GM19467 (cell line): ENCODE data around the gene GMEB2.
"Not testable (repeated sequence)": the region's sequence is repeated elsewhere in the genome, so short reads cannot be mapped to it uniquely, and the experiment has no call there.

ENCODE experiments used
- ATAC-seq: cut with Tn5 transposase; IDR thresholded peaks from one replicate; pipeline ENCODE4 v1.9.1; 2021; ENCODE audit warnings: mild to moderate bottlenecking, moderate library complexity; ENCODE audit not compliant: unreplicated experiment

GMEB2 gene

DNA sequence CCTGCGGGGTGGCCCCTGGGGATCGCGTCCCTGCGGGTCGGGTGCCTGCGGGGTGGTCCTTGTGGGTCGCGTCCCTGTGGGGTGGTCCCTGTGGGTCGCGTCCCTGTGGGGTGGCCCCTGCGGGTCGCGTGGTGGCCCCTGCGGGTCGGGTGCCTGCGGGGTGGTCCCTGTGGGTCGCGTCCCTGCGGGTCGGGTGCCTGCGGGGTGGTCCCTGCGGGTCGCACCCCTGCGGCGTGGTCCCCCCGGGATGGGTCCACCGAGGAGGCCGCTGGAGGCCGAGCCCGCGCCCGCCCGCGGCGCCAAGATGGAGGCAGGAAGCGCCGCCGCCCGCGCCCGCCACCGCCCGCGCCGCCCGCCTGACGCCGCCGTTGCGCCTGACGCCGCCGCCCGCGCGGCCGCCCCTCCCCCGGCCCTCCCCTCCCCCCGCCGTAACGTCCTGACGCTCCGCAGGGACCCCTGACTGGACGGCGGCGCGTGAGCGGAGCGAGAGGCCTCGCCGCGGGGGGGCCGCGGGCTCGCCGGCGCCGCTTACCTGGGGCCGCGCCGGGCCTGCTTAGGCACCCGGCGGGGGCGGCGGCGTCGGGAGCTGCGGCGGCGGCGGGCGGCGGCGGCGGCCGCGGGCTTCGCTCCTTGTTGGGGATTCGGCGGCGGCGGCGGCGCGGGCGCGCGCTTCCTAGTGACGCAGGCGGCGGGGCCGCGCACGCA, at the start of gene GMEB2:
TSS of gene GMEB2 (minus strand) at position 678 of the 705 bp plus-strand sequence. CDS start 7,704 bp downstream, outside the sequence.
- ATAC-seq: peak; percentile 38

DNA sequence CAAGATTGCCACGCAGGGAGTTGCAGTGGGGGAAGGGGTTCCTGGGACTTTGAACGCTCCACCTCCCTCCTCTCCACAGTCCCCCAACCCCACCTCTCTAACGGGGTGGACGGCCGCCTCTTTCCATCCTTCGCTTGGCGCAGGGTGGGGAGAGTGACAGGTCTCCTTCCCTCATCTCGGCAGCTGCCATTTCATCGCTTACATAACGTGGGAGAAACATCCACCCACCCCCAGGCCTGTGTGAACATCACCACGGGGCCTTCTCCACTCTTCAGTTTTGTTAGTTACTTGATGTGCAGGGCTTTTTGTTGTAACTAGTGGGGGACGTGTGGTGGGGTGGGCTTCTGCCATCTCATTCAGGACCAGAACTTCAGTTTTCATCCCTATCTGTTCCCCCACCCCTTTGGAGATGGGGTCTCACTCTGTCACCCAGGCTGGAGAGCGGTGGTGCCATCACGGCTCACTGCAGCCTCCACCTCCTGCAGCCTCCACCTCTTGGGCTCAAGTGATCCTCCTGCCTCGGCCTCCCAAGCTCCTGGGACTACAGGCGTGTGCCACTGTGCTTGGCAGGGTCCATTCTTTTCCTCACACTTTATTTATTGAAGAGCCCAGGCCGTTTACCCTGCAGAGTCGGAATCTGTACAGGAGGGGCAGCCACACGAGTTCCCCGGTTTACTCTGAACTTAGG, 48.9 kb upstream of the GMEB2 start:
- no peak for ATAC-seq

GRCh38 chr20:63673951-63674350, 47.0 kb upstream of the GMEB2 start:
- ATAC-seq: no peak

- no peak for ATAC-seq
Measured at GRCh38 chr20:63672666-63673065, 45.8 kb upstream of the GMEB2 start.

GRCh38 chr20:63671695-63672094, 44.8 kb upstream of the GMEB2 start:
- not testable (repeated sequence) for ATAC-seq

- ATAC-seq: no peak
Measured at GRCh38 chr20:63668351-63668750, 41.5 kb upstream of the GMEB2 start.

GRCh38 chr20:63667858-63668257, 41.0 kb upstream of the GMEB2 start:
- no peak for ATAC-seq

DNA sequence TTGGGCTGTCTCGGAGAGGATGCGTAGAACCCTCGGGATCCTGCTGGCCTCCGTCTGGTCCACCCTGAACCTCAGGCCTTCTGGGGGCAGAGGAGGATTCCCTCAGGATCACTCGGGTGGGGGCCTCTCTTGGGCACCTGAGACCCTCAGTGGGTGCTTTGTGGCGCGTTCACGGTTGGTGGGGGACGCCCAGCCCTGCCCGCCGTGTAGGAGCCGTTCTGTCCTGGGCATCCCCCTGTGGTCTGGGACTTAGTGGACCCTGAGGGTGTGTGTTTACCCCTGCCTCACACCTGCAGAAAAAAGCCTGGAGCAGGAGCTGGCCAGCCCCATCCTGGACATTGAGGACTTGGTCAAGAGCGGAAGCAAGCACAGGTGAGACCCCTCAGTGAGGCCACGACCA, 38.8 kb upstream of the GMEB2 start:
- ATAC-seq: no peak

GRCh38 chr20:63664861-63665594, 38.1 kb upstream of the GMEB2 start:
- ATAC-seq: no peak

- no peak for ATAC-seq
Measured at GRCh38 chr20:63664143-63664851, 37.4 kb upstream of the GMEB2 start.

DNA sequence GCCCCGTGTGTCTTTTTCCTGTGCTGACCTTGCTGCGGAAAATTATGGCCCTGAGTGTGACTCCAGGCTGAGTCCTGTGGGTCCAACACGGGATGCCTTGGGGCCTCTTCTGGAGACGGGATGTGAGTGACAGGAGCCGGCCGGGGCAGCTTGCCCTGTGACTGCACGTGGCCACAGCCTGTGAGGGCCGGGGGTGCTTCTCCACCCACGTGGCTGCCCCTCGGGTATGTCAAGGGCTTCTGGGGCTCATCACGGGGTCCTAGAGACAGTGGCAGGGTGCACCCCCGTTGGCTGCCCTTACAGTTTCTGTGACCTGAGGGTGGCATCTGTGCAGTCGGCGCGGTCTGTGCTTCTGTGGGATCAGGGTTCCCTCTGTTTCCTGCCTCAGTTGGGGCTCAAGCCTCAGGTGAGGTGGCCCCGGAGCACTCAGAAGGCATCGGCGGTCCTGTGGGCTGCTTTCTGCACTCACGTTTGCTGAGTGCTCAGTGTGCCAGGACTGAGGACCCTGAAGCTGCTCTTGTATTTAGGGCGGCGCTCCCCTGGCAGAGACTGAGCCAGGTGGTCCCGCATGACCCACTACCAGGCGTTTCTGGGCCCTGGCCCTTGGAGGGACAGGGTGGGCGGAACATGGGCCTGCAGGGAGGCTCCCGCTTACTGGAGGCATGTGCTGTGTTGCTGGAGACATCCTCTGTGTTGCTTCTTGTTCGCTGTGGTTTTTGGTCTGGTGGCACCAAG, 36.6 kb upstream of the GMEB2 start:
- no peak for ATAC-seq

DNA sequence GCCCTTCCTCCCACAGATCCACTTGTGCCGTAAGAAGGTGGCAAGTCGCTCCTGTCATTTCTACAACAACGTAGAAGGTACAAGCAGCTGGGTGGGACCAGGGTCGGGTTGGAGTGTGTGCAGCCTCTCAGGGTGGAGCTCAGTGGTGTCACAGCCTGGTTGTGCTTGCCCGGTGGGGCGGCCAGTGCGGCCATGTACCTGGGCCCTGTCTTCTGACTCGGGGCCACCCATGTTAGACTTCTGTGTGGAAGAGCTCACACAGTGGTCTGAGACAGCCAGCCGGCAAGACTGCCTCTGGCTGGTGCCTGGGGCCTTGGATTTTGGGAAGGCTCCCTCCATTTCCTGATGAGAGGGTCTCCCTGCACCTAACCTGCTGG, 35.9 kb upstream of the GMEB2 start:
- no peak for ATAC-seq

GRCh38 chr20:63661959-63662812, 35.3 kb upstream of the GMEB2 start:
- no peak for ATAC-seq

DNA sequence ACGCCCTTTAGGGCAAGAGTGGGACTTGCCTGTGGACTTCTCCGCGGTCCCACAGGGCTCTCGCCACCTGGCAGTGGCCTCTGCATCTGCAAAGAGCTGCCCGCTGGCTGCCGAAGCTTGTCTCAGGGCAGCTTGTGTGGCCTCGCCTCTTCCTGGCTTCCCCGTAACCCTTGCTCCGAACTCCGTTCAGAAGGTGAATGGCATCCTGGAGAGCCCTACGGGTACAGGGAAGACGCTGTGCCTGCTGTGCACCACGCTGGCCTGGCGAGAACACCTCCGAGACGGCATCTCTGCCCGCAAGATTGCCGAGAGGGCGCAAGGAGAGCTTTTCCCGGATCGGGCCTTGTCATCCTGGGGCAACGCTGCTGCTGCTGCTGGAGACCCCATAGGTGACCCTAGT, 34.2 kb upstream of the GMEB2 start:
- ATAC-seq: no peak

DNA sequence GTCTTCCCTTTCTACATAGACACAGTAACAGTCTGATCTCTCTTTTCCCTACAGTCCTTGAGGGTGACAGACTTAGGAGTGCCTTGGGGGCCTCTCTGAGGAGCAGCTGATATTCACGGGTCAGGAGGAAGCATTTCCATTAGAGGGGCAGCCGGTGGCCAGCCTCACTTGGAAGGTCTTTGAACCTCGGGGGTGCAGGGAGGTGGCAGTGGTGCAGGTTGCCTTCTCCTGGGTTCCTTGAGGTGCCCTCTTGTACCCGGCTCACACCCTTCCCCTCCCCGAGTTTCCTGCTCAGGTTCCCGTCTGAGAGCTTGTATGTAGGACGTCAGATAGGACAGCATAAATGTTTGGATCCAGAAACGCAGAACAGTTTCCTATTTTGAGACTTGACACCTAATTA, 33.7 kb upstream of the GMEB2 start:
- ATAC-seq: no peak

- not testable (repeated sequence) for ATAC-seq
Measured at GRCh38 chr20:63660174-63660573, 33.3 kb upstream of the GMEB2 start.

GRCh38 chr20:63659370-63659769, 32.5 kb upstream of the GMEB2 start:
- ATAC-seq: no peak

DNA sequence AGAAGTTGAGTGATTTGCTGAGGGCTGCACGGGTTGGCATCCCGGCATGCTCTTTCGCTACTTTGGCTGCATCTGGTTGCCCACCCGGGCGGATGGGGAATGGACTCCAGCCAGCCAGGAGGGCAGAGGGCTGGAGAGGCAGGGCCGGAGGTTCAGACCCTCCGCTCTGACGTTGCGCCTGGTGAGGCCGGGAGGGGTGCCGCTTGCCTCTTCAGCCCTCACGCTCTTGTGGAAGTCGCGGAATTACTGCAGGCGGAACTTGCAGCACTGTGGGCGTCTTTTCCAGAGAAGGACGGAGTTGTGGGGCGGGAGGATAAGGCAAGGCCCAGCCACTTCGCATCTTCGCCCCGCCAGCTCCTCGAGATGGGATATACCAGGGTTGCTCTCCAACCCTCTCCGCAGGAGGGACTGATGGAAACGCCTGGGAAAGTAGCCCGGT, 31.9 kb upstream of the GMEB2 start:
- ATAC-seq: peak; percentile 23

- peak; percentile 79 for ATAC-seq
Measured at GRCh38 chr20:63657937-63658748, 31.2 kb upstream of the GMEB2 start, which contains the start of gene RTEL1. Gene RTEL1 (plus strand): TSS chr20:63658312. CDS start chr20:63659403, 1,091 bp downstream.
